ENCODE measurements around the gene CDIPT. TPM values are rescaled to one million over a fixed set of nuclear protein-coding genes. Genes with fewer than 3 reads are reported as not detected.

Gene CDIPT
- total and polyA plus RNA-seq, 2 of the 13 experiments (the other 11 are each of a cell fraction or from before 2014, with no cell fraction given) = 54.9 to 97.5 TPM

- peaks cover 5% of the 10 kb centered on the region; the same call in 1 of the 2 replicates for H4K20me1 ChIP-seq (ENCODE audit: insufficient read depth, low read length)
- peak within 1 kb of the TSS; percentile 99 for H3K4me2 ChIP-seq (ENCODE audit: low read depth, low read length)
- DNase-seq (ENCODE audit: low spot score) (peak; percentile 99), FAIRE-seq (peak; percentile 85), ATAC-seq (peak; percentile 63)
- H3K36me3 ChIP-seq (replicated peaks in 1 of 2; ENCODE audit: control insufficient read depth in 1 of 2, insufficient read depth in 2 of 2, low read length in 2 of 2) = peaks cover 0 to 9% of the 10 kb centered on the region in 2 experiments; a peak in 2 of 5 replicates
- H2AFZ ChIP-seq (ENCODE audit: low read length) = no peak within 1 kb of the TSS
- under 1% methylated on average over 34 of the region's 70 CpGs for whole genome bisulfite sequencing (ENCODE audit: low lambda C conversion rate)
- peaks cover 0 to 12% of the 10 kb centered on the region in 2 experiments; a peak in 2 of 5 replicates for H3K27me3 ChIP-seq (ENCODE audit: control insufficient read depth in 1 of 2, insufficient read depth in 2 of 2, low read length in 2 of 2)
- CTCF ChIA-PET (ENCODE audit: low intra/inter-chr PET ratio, low total read pairs) = interaction anchor here (0.9 to 1.5 kb wide), 4 partner anchors 26 to 116 kb away, joined by 3 to 6 read pairs (median 4); partner anchors contain the start of gene KIF22
- H3K9me3 ChIP-seq (ENCODE audit: low read length) = no peaks in the 10 kb centered on the region
- POLR2A ChIA-PET = interaction anchor here (0.6 to 7.0 kb wide), 28 partner anchors 9 to 249 kb away, joined by 3 to 145 read pairs (median 6); partner anchors contain the start of genes ALDOA, ASPHD1, CDIPT and KCTD13
- BruUV-seq (replicated peaks) = TSS peak; percentile 74
- H3K79me2 ChIP-seq (ENCODE audit: insufficient read depth, low read length) = peaks cover 22% of the 10 kb centered on the region
- peak within 1 kb of the TSS; percentile 86 to 93 (median 88) for H3K4me3 ChIP-seq (replicated peaks in 1 of 3; ENCODE audit: insufficient read depth in 1 of 3, low read depth in 2 of 3, low read length in 3 of 3)
- H3K9ac ChIP-seq (ENCODE audit: insufficient read depth, low read depth, low read length) = peak within 1 kb of the TSS; percentile 79
- in situ Hi-C loops (cut with HindIII; ENCODE audit: extremely low pct_ligation_motif_present, low pct_unique_long_range_greater_than_20kb) = loop anchor here (25.0 kb wide), 1 partner anchor 846 kb away; the partner anchor contains the start of genes FBRS and PRR14
- H3K27ac ChIP-seq (ENCODE audit: extremely low read length, insufficient read depth, low read length) = peak within 1 kb of the TSS; percentile 83
- peaks cover 80% of the 10 kb centered on the region for H3K4me1 ChIP-seq (ENCODE audit: insufficient read depth, low read length)
- intact Hi-C loops (cut with micrococcal nuclease; ENCODE audit: unreplicated experiment) = loop anchor here (1.0 kb wide), 1 partner anchor 32 kb away; no protein-coding TSS in a partner anchor
- TF ChIP-seq ZSCAN29 (CRISPR knock-in tag; conservative IDR thresholded peaks at IDR 0.05) (no peak), ZNF547 (CRISPR knock-in tag; IDR thresholded peaks at IDR 0.05) (peak; percentile 98), RBM22 (optimal IDR thresholded peaks at IDR 0.05; ENCODE audit: low read length) (peak; percentile 53), ZFP36 (IDR thresholded peaks at IDR 0.05; ENCODE audit: borderline replicate concordance, low read depth, low read length, partially characterized antibody) (no peak), ZNF83 (CRISPR knock-in tag; IDR thresholded peaks at IDR 0.05; ENCODE audit: borderline replicate concordance) (no peak), ZBTB20 (CRISPR knock-in tag; IDR thresholded peaks at IDR 0.05; ENCODE audit: borderline replicate concordance, low read depth) (peak; percentile 16; the same call in 1 of the 2 replicates), ZSCAN25 (CRISPR knock-in tag; IDR thresholded peaks at IDR 0.05) (peak; percentile 86), IRF9 (CRISPR knock-in tag; IDR thresholded peaks at IDR 0.05; ENCODE audit: borderline replicate concordance) (peak; percentile 90), ZNF362 (CRISPR knock-in tag; IDR thresholded peaks at IDR 0.05; ENCODE audit: borderline replicate concordance) (peak; percentile 76), ZNF234 (CRISPR knock-in tag; conservative IDR thresholded peaks at IDR 0.05) (no peak), AGO1 (IDR thresholded peaks at IDR 0.05; ENCODE audit: low read depth, low read length, poor library complexity, severe bottlenecking) (peak; percentile 84), ZNF782 (CRISPR knock-in tag; IDR thresholded peaks at IDR 0.05; ENCODE audit: borderline replicate concordance) (peak; percentile 48; the same call in 1 of the 2 replicates), ZNF160 (CRISPR knock-in tag; IDR thresholded peaks at IDR 0.05) (peak; percentile 93), ZNF24 (IDR thresholded peaks at IDR 0.05) (no peak), ONECUT2 (CRISPR knock-in tag; IDR thresholded peaks at IDR 0.05) (no peak), ZNF713 (CRISPR knock-in tag; IDR thresholded peaks at IDR 0.05) (peak; percentile 55; the same call in 1 of the 2 replicates), ZBTB42 (CRISPR knock-in tag; IDR thresholded peaks at IDR 0.05) (0 out of 2 replicates have a peak, but pooled peaks have one; percentile 28), ARNTL (CRISPR knock-in tag; IDR thresholded peaks at IDR 0.05) (peak; percentile 72), ZSCAN20 (CRISPR knock-in tag; IDR thresholded peaks at IDR 0.05; ENCODE audit: borderline replicate concordance) (peak; percentile 86; the same call in 1 of the 2 replicates), MXD4 (CRISPR knock-in tag; IDR thresholded peaks at IDR 0.05) (peak; percentile 79), ZNF468 (CRISPR knock-in tag; IDR thresholded peaks at IDR 0.05) (no peak), ZNF605 (CRISPR knock-in tag; IDR thresholded peaks at IDR 0.05) (peak; percentile 76)
Observed at GRCh38 chr16:29815793-29816693, 47.0 kb downstream of the CDIPT start, which contains the start of gene PAGR1. TSS of gene PAGR1 (plus strand) at chr16:29816152. CDS start at chr16:29816526, 374 bp downstream.
